Measurements from ENCODE around the gene ABCC3. TPM values are rescaled to one million over a fixed set of nuclear protein-coding genes. Genes with fewer than 3 reads are reported as not detected.
A peak's percentile ranks its signal among the peaks of the same experiment; 100 is the strongest.

ABCC3 gene
- total and polyA plus RNA-seq, 8 donors, result 30.9 to 120 (median 50.3) TPM

DNA sequence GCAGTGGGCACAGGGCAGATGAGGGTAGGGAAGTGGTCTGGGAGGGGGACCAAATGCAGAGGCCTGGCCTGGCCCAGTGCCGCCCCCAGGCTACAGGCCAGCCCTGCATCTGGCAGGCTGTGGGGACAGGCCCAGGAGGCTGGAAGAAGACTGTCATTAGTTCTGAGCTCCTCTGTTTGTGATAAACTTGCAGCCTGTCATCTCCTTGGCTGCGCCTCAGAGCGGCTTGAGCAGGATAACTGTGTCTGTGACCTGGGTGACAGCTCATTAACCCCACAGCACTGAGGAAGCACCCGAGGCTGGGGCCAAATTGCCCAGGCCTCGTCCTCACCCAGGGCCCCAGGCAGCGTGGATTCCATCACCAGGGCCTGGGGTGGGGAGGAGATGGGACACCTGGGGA lies 23.9 kb downstream of the ABCC3 start:
- Histone ChIP-seq H3K36me3 (no peaks in the 10 kb centered on the region), H3K27ac (no peak overlapping the region), H3K27me3 (no peaks in the 10 kb centered on the region), H3K4me3 (no peak overlapping the region), H3K4me1 (peaks cover 21 to 31% of the 10 kb centered on the region in 2 donors), H3K9me3 (no peaks in the 10 kb centered on the region)
- no peak for ATAC-seq
- TF ChIP-seq, protein P1, sequence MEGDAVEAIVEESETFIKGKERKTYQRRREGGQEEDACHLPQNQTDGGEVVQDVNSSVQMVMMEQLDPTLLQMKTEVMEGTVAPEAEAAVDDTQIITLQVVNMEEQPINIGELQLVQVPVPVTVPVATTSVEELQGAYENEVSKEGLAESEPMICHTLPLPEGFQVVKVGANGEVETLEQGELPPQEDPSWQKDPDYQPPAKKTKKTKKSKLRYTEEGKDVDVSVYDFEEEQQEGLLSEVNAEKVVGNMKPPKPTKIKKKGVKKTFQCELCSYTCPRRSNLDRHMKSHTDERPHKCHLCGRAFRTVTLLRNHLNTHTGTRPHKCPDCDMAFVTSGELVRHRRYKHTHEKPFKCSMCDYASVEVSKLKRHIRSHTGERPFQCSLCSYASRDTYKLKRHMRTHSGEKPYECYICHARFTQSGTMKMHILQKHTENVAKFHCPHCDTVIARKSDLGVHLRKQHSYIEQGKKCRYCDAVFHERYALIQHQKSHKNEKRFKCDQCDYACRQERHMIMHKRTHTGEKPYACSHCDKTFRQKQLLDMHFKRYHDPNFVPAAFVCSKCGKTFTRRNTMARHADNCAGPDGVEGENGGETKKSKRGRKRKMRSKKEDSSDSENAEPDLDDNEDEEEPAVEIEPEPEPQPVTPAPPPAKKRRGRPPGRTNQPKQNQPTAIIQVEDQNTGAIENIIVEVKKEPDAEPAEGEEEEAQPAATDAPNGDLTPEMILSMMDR (IDR thresholded peaks at IDR 0.05), result no peak
- DNase-seq, result peak in 3 of 4 donors; percentile 47 to 88 (median 78)
- intact Hi-C loops (cut with DNase I), result no loop called here

DNA sequence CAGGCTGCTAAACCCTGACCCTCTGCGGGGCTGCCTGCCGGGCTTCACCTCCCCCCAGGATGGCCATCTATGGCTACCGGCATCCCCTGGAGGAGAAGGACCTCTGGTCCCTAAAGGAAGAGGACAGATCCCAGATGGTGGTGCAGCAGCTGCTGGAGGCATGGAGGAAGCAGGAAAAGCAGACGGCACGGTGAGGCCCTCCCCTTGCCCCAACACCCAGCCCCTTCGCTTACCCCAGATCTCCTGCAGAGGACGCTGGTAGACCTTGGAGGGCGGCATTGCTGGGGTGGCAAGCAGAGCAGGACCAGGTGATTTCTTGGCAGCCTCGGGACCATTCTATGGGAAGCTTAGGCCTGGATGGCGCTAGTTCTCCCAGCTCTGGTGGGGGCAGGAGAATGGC lies 24.5 kb downstream of the ABCC3 start:
- peaks cover 21 to 31% of the 10 kb centered on the region in 2 donors for H3K4me1 ChIP-seq
- ATAC-seq, result no peak
- no peak overlapping the region for H3K4me3 ChIP-seq
- intact Hi-C loops (cut with DNase I), result no loop called here
- TF ChIP-seq, protein P1 (IDR thresholded peaks at IDR 0.05), result no peak
- no peaks in the 10 kb centered on the region for H3K27me3 ChIP-seq
- no peaks in the 10 kb centered on the region for H3K9me3 ChIP-seq
- no peak overlapping the region for H3K27ac ChIP-seq
- H3K36me3 ChIP-seq, result no peaks in the 10 kb centered on the region
- peak in 1 of 4 donors; percentile 41 for DNase-seq

GRCh38 chr17:50660042-50660886 lies 25.6 kb downstream of the ABCC3 start:
- Histone ChIP-seq H3K36me3 (no peaks in the 10 kb centered on the region), H3K27me3 (no peaks in the 10 kb centered on the region), H3K4me3 (no peak overlapping the region), H3K27ac (peak overlapping the region; percentile 57 to 75), H3K9me3 (no peaks in the 10 kb centered on the region), H3K4me1 (peaks cover 21 to 31% of the 10 kb centered on the region in 2 donors)
- ATAC-seq (peak; percentile 60), DNase-seq (peak in 3 of 4 donors; percentile 51 to 72 (median 57))
- TF ChIP-seq, protein P1 (IDR thresholded peaks at IDR 0.05), result no peak
- intact Hi-C loops (cut with DNase I), result no loop called here

DNA sequence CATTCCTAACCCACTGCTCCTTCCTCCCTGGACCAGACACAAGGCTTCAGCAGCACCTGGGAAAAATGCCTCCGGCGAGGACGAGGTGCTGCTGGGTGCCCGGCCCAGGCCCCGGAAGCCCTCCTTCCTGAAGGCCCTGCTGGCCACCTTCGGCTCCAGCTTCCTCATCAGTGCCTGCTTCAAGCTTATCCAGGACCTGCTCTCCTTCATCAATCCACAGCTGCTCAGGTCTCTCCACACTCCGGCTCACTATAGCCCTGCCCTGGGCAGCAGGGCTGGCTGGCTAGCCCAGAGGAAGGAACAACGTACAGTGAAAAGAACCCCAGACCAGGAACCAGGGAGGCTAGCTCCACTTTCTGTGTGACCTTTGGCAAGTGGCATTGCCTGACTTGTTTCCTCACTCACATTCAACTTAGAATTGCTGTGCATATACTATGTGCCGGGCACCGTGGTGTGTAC lies 26.2 kb downstream of the ABCC3 start:
- peak; percentile 8 for ATAC-seq
- peaks cover 21 to 31% of the 10 kb centered on the region in 2 donors for H3K4me1 ChIP-seq
- H3K36me3 ChIP-seq, result no peaks in the 10 kb centered on the region
- H3K27me3 ChIP-seq, result no peaks in the 10 kb centered on the region
- no peaks in the 10 kb centered on the region for H3K9me3 ChIP-seq
- intact Hi-C loops (cut with DNase I), result no loop called here
- peak overlapping the region; percentile 57 to 75 for H3K27ac ChIP-seq
- DNase-seq, result peak in 1 of 4 donors; percentile 79
- no peak overlapping the region for H3K4me3 ChIP-seq
- TF ChIP-seq, protein P1 (IDR thresholded peaks at IDR 0.05), result no peak

GRCh38 chr17:50661348-50661747 lies 26.7 kb downstream of the ABCC3 start:
- H3K27ac ChIP-seq, result peak overlapping the region; percentile 57 to 75
- H3K27me3 ChIP-seq, result no peaks in the 10 kb centered on the region
- ATAC-seq, result no peak
- H3K9me3 ChIP-seq, result no peaks in the 10 kb centered on the region
- TF ChIP-seq, protein P1 (IDR thresholded peaks at IDR 0.05), result no peak
- intact Hi-C loops (cut with DNase I), result no loop called here
- peaks cover 21 to 31% of the 10 kb centered on the region in 2 donors for H3K4me1 ChIP-seq
- no peak overlapping the region for H3K4me3 ChIP-seq
- DNase-seq, result peak in 1 of 4 donors; percentile 0
- H3K36me3 ChIP-seq, result no peaks in the 10 kb centered on the region
